HG03457 (cell line): ENCODE data around the gene ANGPT4.
"Not testable (repeated sequence)": the region's sequence is repeated elsewhere in the genome, so short reads cannot be mapped to it uniquely, and the experiment has no call there.

Experiments used
- ATAC-seq: cut with Tn5 transposase; IDR thresholded peaks from one replicate; pipeline ENCODE4 v1.9.1; 2021; ENCODE audit warnings: moderate number of reproducible peaks; ENCODE audit not compliant: unreplicated experiment

The ANGPT4 gene

DNA sequence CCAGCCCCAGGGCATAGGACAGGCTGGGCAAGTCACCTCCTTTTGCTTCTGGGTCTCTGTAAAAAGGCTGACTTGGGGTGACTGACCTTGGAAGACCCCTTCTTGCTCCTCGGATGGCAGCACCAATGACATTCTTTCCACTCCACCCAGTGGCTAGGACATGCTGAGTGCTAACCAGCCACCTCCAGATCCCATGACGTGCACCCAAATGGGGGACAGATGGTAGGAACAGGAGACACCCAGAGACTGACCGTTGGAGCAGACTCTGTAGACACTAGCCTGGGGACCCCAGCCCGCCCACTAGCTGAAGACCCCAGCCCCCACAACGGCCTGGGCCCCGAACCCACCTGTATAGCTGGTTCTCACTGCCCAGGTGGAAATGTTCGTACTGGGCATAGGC, 38.3 kb downstream of the ANGPT4 start:
- no peak for ATAC-seq

DNA sequence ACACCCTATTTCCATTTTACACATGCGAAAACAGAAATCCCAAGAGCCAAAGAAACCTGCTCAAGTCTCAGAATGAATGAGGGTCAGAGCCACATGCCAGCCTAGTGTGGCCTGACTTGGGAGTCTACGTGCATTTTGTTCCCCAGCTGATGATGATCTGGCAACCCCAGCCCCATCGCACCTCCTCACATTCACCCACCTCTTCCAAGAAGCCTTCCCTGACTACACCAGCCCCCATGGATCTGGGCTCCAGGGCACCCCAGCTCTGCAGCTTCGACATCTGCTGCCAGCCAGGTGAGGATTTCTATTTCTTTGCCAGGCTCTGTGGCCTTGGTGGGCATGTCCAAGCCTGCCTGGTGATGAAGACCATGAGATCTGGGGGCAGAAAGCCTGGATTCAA, 41.0 kb downstream of the ANGPT4 start:
- ATAC-seq = no peak

DNA sequence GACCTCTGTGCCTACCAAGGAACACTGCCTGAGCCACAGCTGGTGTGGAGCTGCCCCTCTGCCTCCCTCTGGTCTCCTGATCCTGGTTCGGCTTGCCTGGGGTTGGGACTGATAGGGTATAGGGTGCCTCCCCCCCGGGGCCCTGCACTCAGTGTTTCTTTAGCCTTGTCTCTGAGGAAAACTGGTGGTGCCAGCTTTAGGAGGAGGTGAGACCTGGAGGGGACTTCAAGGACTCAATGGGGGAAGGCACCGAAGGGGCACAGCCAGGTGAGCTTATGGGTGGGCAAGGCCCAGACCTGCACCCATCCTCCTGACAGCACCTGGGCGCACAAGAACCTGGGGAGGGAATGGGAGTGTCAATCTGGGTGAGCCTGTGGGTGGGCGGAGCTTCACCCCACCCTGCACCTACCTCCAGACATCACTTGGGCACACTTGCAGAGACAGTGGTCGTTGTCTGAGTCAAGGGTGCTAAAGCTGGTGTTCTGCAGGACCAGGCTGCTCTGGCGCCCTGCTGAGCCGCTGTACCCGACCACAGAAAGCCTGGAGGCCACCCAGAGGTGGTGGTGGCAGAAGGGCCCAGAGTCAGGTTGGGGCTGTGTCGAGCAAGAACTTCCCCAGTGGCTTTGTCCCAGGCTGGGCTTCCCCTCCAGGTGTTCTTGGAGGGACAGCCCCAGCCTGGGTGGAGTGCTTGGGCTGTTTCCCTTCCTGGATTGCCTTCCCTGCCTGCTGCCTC, 42.1 kb downstream of the ANGPT4 start:
- no peak for ATAC-seq

DNA sequence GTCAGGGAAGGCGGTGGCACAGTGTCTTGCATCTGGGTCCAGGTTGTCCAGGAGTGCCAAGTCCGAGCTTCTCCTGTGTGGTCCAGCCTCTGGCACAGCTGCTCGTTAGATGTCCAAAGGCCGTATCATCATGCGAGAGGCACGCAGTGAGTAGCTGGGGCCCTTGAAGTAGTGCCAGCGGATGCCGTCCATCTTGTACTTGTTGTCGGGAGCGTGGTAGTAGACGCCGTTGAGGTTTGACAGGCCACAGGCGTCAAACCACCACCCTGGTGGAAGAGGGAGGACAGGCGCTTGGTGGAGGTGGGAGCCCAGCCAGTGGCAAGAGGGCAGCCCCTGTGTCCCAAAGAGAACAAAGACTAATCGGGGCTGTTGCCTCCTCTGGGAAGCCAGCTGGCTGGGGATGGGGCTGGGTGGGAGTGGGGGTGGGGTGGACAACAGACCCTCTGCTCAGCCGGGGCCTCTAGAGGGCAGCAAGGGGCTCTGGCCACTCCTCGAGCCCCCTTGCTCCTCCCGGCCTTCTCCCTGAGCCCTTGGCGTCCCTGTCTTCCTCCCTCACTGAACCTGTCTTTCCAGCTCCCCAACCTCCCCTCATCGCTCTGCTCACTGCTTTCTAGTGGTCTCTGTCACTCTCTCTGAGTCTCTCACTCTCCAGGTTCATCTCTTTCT, 43.1 kb downstream of the ANGPT4 start:
- no peak for ATAC-seq

DNA sequence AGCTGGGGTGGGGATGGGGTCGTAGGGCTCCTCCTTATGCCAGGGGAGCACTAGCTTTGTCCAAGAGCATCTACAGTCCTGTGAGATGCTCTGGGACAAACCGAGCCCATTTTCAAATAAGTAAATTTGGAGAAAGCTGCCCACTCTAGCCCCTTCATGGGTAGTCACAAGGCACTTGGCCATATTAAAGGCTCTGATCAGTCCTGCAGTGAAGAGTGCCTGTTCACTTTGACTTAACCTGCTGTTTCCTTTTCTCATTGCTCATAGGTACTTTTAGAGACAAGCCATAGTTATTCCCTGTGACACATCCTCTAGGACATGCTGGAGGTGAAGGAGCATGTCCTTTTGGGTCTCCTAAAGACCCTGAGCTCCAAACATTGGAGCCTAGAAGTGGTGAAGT, 44.2 kb downstream of the ANGPT4 start:
- ATAC-seq = no peak

- ATAC-seq = no peak
Measured at GRCh38 chr20:871436-871835, 44.7 kb downstream of the ANGPT4 start.

- ATAC-seq = no peak
Measured at GRCh38 chr20:870758-871157, 45.4 kb downstream of the ANGPT4 start.

GRCh38 chr20:869606-870005, 46.5 kb downstream of the ANGPT4 start:
- no peak for ATAC-seq

DNA sequence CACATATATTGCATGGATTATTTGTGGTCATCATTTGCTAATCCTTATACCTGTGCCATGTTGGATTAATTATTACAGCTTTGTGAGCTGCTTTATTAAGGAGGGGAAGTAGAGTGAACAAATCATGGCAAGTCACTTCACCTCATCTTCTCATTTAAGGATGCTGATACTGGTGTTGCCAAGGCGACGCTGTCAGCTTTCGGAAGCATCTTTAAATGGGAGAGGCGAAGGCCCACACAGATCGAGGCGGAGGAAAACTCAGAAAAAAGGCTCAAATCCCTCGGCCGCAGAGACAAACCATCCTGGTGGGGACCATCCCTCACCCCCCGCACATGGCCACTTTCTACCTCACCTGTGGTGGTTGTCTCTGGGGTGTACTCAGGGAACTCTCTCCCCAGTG, 47.9 kb downstream of the ANGPT4 start:
- ATAC-seq = no peak

DNA sequence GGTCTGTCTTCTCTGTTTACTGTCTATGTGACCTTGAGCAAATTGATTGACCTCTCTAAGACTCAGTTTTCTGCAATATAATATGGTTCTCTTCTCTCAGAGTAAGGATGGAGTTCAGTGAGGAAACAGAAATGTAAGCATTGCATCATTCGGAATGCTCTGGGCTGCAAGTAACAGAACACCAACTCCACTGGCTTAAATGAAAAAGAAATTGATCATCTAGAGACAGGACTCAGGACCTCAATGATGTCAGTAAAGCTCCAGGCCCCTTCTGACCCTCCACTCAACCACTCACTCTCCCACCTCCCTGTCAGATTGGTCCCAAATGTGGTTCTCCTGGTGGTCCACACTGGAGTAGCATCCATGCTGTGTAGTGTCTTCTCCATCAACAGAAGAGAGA, 50.7 kb downstream of the ANGPT4 start:
- ATAC-seq = no peak

DNA sequence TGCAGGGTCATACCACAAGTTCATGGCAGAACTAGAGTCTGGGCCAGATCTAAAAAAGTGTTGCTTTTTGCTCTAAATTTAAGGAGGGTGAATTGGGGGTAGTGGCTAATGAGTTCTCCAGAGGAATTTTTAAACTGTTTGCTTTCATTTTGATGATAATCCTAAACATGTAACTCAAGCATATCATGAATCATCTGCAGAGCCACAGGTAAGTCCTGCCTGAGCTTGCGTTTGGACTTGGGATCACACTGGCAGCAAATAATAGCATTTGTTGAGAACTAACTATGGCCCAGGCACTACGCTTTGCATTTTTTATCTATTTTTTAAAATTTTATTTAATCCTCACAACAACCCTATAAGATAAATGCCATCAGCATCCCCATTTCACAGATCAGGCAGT, 55.2 kb downstream of the ANGPT4 start:
- no peak for ATAC-seq

DNA sequence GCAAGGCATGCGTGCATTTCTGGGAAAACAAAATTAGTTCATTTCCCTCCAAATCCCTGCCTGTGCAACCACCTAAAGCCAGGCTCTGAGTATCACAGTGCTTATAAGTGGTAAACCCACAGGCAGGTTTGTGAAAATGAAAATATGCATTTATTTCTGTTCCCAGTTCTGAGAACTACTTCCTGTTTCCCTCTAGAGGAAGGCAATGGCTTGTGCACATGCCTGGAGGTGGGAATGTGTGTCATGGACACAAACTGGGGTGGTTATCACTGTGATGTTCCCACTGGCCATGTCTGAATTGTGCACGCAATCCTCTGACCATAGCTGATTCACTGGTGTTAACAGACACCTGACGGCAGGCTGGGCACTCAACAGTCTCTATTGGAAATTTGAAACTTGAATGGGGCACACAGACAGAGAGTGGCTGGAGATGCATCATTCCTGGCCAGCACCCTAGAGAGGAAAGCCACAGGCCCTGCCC, 56.3 kb downstream of the ANGPT4 start:
- ATAC-seq = no peak

DNA sequence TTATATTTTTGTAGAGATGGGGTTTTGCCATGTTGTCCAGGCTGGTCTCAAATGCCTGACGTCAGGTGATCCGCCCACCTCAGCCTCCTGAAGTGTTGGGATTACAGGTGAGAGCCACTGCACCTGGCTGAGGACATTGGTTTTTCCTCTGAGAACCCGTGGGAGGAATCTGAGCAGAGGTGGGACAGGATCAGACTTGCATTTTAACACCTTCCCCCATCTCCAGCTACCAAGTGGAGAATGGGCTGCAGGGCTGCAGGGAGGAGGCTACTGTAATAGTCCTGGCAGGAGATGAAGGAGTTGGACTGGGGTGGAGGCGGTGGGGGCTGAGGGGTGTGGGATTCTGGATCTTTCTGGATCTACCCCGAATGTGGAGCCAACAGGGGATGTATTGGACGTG, 58.1 kb downstream of the ANGPT4 start:
- no peak for ATAC-seq

DNA sequence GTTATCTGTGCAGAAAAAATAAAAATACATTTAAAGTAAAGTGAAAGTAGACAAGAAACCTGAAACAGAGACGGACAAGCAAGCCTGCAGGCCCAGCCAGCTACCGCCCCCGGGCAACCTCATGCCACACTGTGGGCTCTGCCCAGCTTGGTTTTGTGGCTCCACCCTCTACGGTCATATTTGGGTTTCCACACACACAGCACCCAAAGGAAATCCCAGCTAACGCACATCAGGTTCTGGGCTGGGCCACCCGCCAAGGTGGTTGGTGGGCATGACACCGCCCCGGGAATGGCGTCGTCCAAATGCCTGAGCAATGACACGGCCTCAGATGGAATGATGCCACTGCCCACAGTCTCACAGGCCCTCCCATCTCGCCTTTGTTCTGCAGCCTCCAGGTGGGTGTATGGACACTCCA, 59.8 kb downstream of the ANGPT4 start:
- ATAC-seq = no peak

GRCh38 chr20:855466-856360, 60.4 kb downstream of the ANGPT4 start:
- no peak for ATAC-seq

DNA sequence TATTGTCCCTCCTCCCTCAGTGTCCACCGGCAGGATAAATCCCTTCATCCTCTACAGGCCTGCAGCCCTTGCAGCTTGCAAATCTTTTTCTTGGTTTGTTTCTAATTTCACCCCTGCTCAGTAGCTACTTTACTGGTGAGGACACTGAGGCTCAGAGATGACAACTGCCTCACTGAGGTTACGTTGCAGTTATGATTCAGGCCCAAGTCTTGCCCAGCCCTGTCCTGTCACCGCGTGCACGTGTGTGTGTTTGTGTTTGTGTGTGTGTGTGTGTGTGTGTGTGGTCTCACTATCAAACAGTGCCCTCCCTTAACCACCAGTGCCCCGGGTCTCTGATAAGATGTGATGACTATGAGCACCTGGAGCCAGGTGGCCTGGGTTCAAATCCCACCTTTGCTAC, 61.5 kb downstream of the ANGPT4 start:
- ATAC-seq = no peak

DNA sequence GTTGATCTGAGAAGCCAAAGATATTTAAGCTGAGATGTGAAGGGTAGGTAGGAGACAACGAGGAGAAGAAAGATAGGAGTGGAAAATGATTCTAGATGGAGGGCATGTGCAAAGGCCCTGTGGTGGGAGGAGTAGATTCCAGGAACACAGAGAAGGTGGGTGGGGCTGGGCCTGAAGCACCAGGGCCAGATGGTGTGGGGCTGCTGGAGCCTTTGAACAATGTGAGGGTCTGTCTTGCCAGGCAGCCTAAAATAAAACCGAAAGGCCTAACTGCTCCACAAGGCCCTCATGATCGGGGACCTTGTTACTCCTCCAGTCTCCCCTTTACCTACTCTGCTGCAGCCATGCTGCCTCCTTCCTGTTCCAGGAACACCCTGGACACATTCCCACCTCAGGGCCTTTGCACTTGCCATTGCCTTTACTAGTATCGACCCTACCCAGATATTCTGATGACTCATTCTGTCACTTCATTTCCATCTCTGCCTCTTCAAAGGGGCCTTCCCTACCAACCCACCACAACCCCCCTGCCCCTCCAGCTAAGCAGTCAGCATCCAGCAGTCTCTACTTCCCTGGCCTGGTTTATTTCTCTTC, 62.6 kb downstream of the ANGPT4 start:
- ATAC-seq = no peak

DNA sequence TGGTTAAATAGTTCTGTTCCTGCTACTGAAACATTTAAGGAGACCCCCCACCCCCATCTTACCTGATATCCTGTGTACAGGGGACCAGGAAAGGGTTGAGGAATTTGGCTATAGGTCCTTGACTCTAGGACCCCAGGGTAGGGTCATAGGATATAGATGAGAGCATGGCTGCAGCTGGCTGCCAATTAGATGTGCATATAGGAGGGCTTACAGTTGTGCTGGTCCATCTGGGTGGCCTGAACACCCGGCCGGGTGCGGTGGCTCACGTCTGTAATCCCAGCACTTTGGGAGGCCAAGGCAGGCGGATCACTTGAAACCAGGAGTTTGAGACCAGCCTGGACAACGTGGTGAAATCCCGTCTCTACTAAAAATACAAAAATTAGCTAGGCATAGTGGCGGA, 67.4 kb downstream of the ANGPT4 start:
- not testable (repeated sequence) for ATAC-seq

DNA sequence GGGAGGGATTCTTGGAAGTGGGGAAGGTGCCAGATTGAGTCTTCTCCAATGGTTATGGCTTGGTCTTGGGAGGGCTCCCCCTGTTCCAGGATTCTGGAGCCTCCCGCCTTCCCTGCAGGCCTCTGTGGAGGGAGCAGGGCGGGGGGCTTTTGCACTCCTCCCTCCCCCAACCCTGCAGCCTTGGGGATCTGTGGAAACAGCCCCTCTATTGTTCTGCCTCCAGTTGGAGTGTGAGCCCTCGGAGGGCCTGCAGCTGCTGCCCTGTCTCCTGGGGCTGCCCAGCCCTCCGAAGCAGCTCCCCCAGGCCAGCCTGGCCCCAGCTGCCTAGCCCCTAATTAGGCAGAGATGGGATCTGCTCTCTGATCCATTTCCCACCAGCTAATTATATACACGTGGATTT, 67.9 kb downstream of the ANGPT4 start:
- ATAC-seq = no peak

DNA sequence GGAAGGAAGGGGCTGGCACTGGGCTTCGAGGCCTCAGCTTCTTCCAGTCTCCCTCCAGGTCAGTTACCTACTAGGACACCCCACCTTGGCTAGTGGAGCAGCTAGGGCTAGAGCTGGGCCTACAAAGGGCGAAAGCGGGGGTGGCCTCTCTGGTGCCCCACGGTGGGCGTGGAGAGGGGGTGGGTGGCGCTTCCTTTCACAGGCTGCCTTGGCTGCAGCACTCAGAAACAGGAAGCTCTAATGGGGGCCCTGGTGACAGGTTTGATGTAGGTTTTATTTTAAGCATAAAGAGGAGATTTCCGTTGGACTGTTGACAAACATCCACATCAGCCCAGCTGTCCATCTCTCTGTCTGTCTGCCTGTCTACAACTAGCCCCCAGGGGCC, 69.2 kb downstream of the ANGPT4 start:
- ATAC-seq = no peak
